ENCODE results near the gene PSMB7. TPM values are rescaled to one million over a fixed set of nuclear protein-coding genes. Genes with fewer than 3 reads are reported as not detected.
A peak's percentile ranks its signal among the peaks of the same experiment; 100 is the strongest.

Gene PSMB7
- total RNA-seq, 1 donor from 2014 or later = 108 TPM

- Mint-ChIP-seq H3K4me1 (ENCODE audit: low read depth) (peaks cover 21% of the 10 kb centered on the region), H3K27me3 (ENCODE audit: low read depth) (no peaks in the 10 kb centered on the region), H3K4me3 (ENCODE audit: unreplicated experiment) (no peak overlapping the region), H3K36me3 (ENCODE audit: low read depth) (peaks cover 38% of the 10 kb centered on the region), H3K9me3 (ENCODE audit: low read depth) (no peaks in the 10 kb centered on the region), H3K27ac (ENCODE audit: unreplicated experiment) (no peak overlapping the region)
- no peak for DNase-seq (ENCODE audit: low spot score)
- TF ChIP-seq CTCF (IDR thresholded peaks at IDR 0.05) = no peak
These were observed 99.4 kb downstream of the PSMB7 start for GRCh38 chr9:124315882-124316281.

- H3K36me3 Mint-ChIP-seq (ENCODE audit: low read depth) = peaks cover 31% of the 10 kb centered on the region
- H3K9me3 Mint-ChIP-seq (ENCODE audit: low read depth) = no peaks in the 10 kb centered on the region
- no peak for DNase-seq (ENCODE audit: low spot score)
- no peak overlapping the region for H3K4me3 Mint-ChIP-seq (ENCODE audit: unreplicated experiment)
- H3K27me3 Mint-ChIP-seq (ENCODE audit: low read depth) = no peaks in the 10 kb centered on the region
- H3K27ac Mint-ChIP-seq (ENCODE audit: unreplicated experiment) = no peak overlapping the region
- peaks cover 34% of the 10 kb centered on the region for H3K4me1 Mint-ChIP-seq (ENCODE audit: low read depth)
- no peak for TF ChIP-seq CTCF (IDR thresholded peaks at IDR 0.05)
These were observed 101.3 kb downstream of the PSMB7 start for GRCh38 chr9:124313940-124314339.

DNA sequence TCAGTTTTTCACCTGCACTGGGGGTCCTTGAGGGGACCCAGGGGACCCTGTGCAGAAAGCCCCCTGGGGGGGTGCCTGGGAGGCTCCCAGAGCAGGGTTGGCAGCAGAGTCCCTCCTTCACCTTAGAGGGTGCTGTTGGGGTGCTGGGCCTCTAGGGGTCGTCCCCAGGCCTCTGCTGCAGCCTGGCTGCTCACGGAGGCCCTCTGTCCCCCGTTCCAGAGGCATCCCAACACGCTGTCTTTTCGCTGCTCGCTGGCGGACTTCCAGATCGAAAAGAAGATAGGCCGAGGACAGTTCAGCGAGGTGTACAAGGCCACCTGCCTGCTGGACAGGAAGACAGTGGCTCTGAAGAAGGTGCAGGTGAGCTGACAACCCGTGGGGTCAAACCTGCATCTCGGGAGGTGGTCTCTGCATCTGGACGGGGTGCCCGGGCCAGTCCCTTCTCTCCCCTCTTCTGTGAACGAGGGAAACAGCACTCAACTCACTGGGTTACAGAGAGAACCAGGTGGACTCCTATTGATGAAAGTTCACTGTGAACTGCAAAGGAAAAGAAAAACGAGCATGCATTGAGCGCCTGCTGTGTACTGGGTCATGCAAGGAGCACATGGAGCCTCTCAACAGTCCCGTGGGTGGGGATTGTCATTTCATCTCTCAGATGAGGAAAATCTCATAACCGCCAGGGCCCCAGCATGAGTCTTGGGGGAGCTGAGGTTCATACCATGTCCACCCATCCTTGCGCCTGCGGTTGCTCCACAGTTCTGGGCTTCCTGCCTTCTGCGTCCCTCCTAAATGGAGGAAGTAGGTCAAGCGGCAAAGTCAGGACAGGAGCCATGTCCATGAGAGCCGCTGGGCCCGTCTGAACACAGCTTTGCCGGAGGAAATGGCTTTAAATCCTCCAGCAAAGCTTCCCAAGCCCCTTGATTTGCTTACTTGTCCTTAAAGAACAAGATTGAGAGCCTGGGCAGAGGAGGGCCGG lies 102.7 kb downstream of the PSMB7 start:
- H3K36me3 Mint-ChIP-seq (ENCODE audit: low read depth) = peaks cover 23% of the 10 kb centered on the region
- H3K9me3 Mint-ChIP-seq (ENCODE audit: low read depth) = no peaks in the 10 kb centered on the region
- no peak for DNase-seq (ENCODE audit: low spot score)
- H3K4me1 Mint-ChIP-seq (ENCODE audit: low read depth) = peaks cover 27% of the 10 kb centered on the region
- H3K4me3 Mint-ChIP-seq (ENCODE audit: unreplicated experiment) = no peak overlapping the region
- no peak overlapping the region for H3K27ac Mint-ChIP-seq (ENCODE audit: unreplicated experiment)
- H3K27me3 Mint-ChIP-seq (ENCODE audit: low read depth) = no peaks in the 10 kb centered on the region
- TF ChIP-seq CTCF (IDR thresholded peaks at IDR 0.05) = peak; percentile 16

GRCh38 chr9:124311283-124311682 lies 104.0 kb downstream of the PSMB7 start:
- H3K4me1 Mint-ChIP-seq (ENCODE audit: low read depth) = peaks cover 37% of the 10 kb centered on the region
- no peaks in the 10 kb centered on the region for H3K27me3 Mint-ChIP-seq (ENCODE audit: low read depth)
- no peak for DNase-seq (ENCODE audit: low spot score)
- no peak overlapping the region for H3K4me3 Mint-ChIP-seq (ENCODE audit: unreplicated experiment)
- peaks cover 18% of the 10 kb centered on the region for H3K36me3 Mint-ChIP-seq (ENCODE audit: low read depth)
- peak; percentile 36 for TF ChIP-seq CTCF (IDR thresholded peaks at IDR 0.05)
- no peaks in the 10 kb centered on the region for H3K9me3 Mint-ChIP-seq (ENCODE audit: low read depth)
- H3K27ac Mint-ChIP-seq (ENCODE audit: unreplicated experiment) = no peak overlapping the region

GRCh38 chr9:124309667-124310084 lies 105.6 kb downstream of the PSMB7 start:
- H3K4me3 Mint-ChIP-seq (ENCODE audit: unreplicated experiment) = no peak overlapping the region
- no peak for DNase-seq (ENCODE audit: low spot score)
- H3K27me3 Mint-ChIP-seq (ENCODE audit: low read depth) = no peaks in the 10 kb centered on the region
- peaks cover 18% of the 10 kb centered on the region for H3K36me3 Mint-ChIP-seq (ENCODE audit: low read depth)
- H3K9me3 Mint-ChIP-seq (ENCODE audit: low read depth) = no peaks in the 10 kb centered on the region
- peaks cover 46% of the 10 kb centered on the region for H3K4me1 Mint-ChIP-seq (ENCODE audit: low read depth)
- peak overlapping the region; percentile 94 for H3K27ac Mint-ChIP-seq (ENCODE audit: unreplicated experiment)
- no peak for TF ChIP-seq CTCF (IDR thresholded peaks at IDR 0.05)
